Dedifferentiated amniotic fluid mesenchymal stem cell (primary cell): ENCODE results near the gene HNRNPD.
"Not testable (repeated sequence)": the region's sequence is repeated elsewhere in the genome, so short reads cannot be mapped to it uniquely, and the experiment has no call there.

Experiments
- DNase-seq: peaks from one replicate; pipeline ENCODE4 v3.0.0-alpha.2; 2016; ENCODE audit errors: extremely low spot score

The HNRNPD gene

GRCh38 chr4:82372517-82373485 lies 990 bp downstream of the HNRNPD start:
- peak; percentile 41 for DNase-seq

GRCh38 chr4:82371497-82371896 lies 2.3 kb downstream of the HNRNPD start:
- no peak for DNase-seq

GRCh38 chr4:82367438-82368097 lies 6.2 kb downstream of the HNRNPD start:
- DNase-seq, result no peak

GRCh38 chr4:82366431-82366830 lies 7.4 kb downstream of the HNRNPD start:
- not testable (repeated sequence) for DNase-seq

GRCh38 chr4:82363896-82364487 lies 9.8 kb downstream of the HNRNPD start:
- no peak for DNase-seq

- no peak for DNase-seq
Observed at GRCh38 chr4:82362565-82362964, 11.2 kb downstream of the HNRNPD start.

GRCh38 chr4:82360298-82361177 lies 13.3 kb downstream of the HNRNPD start:
- no peak for DNase-seq

GRCh38 chr4:82358847-82359246 lies 14.9 kb downstream of the HNRNPD start:
- no peak for DNase-seq

- no peak for DNase-seq
Observed at GRCh38 chr4:82357640-82358039, 16.2 kb downstream of the HNRNPD start.

- no peak for DNase-seq
Observed at GRCh38 chr4:82354788-82355187, 19.0 kb downstream of the HNRNPD start.

- no peak for DNase-seq
Observed at GRCh38 chr4:82352825-82353366, 20.9 kb downstream of the HNRNPD start.

GRCh38 chr4:82352118-82352824 lies 21.5 kb downstream of the HNRNPD start:
- no peak for DNase-seq

GRCh38 chr4:82346126-82346525 lies 27.7 kb downstream of the HNRNPD start:
- no peak for DNase-seq

GRCh38 chr4:82335043-82335442 lies 38.7 kb downstream of the HNRNPD start:
- DNase-seq, result no peak

- DNase-seq, result not testable (repeated sequence)
Observed at GRCh38 chr4:82333641-82334040, 40.1 kb downstream of the HNRNPD start.

GRCh38 chr4:82331814-82332213 lies 42.0 kb downstream of the HNRNPD start:
- DNase-seq, result no peak

- no peak for DNase-seq
Observed at GRCh38 chr4:82320351-82320750, 53.4 kb downstream of the HNRNPD start.

- not testable (repeated sequence) for DNase-seq
Observed at GRCh38 chr4:82303063-82303462, 70.7 kb downstream of the HNRNPD start.
